ENCODE measurements around the gene GLB1L2.

The GLB1L2 gene

GRCh38 chr11:134372961-134373360, 41.2 kb downstream of the GLB1L2 start:
- no peaks in the 10 kb centered on the region for H3K9me3 ChIP-seq (ENCODE audit: control insufficient read depth, insufficient read depth, low read length)
- peaks cover 3% of the 10 kb centered on the region for H3K4me1 ChIP-seq (ENCODE audit: control insufficient read depth, insufficient read depth, low read length)
- H3K27me3 ChIP-seq (ENCODE audit: control insufficient read depth, insufficient read depth, low read length) = no peaks in the 10 kb centered on the region
- H3K9ac ChIP-seq (ENCODE audit: low read depth, low read length) = no peak overlapping the region
- no peak overlapping the region for H3K4me3 ChIP-seq (ENCODE audit: low read depth, low read length)
- no peaks in the 10 kb centered on the region for H3K36me3 ChIP-seq (ENCODE audit: control insufficient read depth, insufficient read depth, low read length)

- Histone ChIP-seq H3K9me3 (ENCODE audit: control insufficient read depth, insufficient read depth, low read length) (no peaks in the 10 kb centered on the region), H3K27me3 (ENCODE audit: control insufficient read depth, insufficient read depth, low read length) (no peaks in the 10 kb centered on the region), H3K4me3 (ENCODE audit: low read depth, low read length) (no peak overlapping the region), H3K36me3 (ENCODE audit: control insufficient read depth, insufficient read depth, low read length) (no peaks in the 10 kb centered on the region), H3K9ac (ENCODE audit: low read depth, low read length) (no peak overlapping the region), H3K4me1 (ENCODE audit: control insufficient read depth, insufficient read depth, low read length) (peaks cover 3% of the 10 kb centered on the region)
These were observed 41.8 kb downstream of the GLB1L2 start for GRCh38 chr11:134373591-134374052.

DNA sequence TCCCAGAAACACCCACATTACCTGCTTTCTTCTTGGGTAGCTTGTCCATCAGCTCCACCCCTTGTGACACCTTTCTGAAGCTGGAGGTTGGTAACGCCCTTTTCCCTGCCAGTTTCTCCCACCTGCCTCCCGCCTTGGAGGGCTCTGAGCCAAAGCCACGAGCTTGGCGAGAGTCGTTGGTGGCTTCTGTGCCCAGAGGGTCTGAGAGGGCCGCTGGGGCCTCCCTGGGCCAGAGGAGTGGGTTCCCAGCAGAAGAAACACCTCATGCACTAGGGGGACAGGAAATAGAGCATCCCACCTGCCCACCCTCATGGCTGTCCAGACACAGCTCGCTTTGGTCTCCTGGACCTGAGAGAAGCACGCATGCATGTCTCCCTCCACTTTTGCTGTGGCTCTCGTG, 42.4 kb downstream of the GLB1L2 start:
- H3K4me1 ChIP-seq (ENCODE audit: control insufficient read depth, insufficient read depth, low read length) = peaks cover 3% of the 10 kb centered on the region
- no peaks in the 10 kb centered on the region for H3K36me3 ChIP-seq (ENCODE audit: control insufficient read depth, insufficient read depth, low read length)
- no peaks in the 10 kb centered on the region for H3K27me3 ChIP-seq (ENCODE audit: control insufficient read depth, insufficient read depth, low read length)
- no peak overlapping the region for H3K9ac ChIP-seq (ENCODE audit: low read depth, low read length)
- H3K9me3 ChIP-seq (ENCODE audit: control insufficient read depth, insufficient read depth, low read length) = no peaks in the 10 kb centered on the region
- no peak overlapping the region for H3K4me3 ChIP-seq (ENCODE audit: low read depth, low read length)

GRCh38 chr11:134374891-134375550, 43.2 kb downstream of the GLB1L2 start:
- no peaks in the 10 kb centered on the region for H3K27me3 ChIP-seq (ENCODE audit: control insufficient read depth, insufficient read depth, low read length)
- peaks cover 3% of the 10 kb centered on the region for H3K4me1 ChIP-seq (ENCODE audit: control insufficient read depth, insufficient read depth, low read length)
- no peaks in the 10 kb centered on the region for H3K9me3 ChIP-seq (ENCODE audit: control insufficient read depth, insufficient read depth, low read length)
- no peak overlapping the region for H3K9ac ChIP-seq (ENCODE audit: low read depth, low read length)
- peaks cover under 1% of the 10 kb centered on the region for H3K36me3 ChIP-seq (ENCODE audit: control insufficient read depth, insufficient read depth, low read length)
- H3K4me3 ChIP-seq (ENCODE audit: low read depth, low read length) = no peak overlapping the region

- no peaks in the 10 kb centered on the region for H3K9me3 ChIP-seq (ENCODE audit: control insufficient read depth, insufficient read depth, low read length)
- no peak overlapping the region for H3K9ac ChIP-seq (ENCODE audit: low read depth, low read length)
- H3K27me3 ChIP-seq (ENCODE audit: control insufficient read depth, insufficient read depth, low read length) = no peaks in the 10 kb centered on the region
- H3K36me3 ChIP-seq (ENCODE audit: control insufficient read depth, insufficient read depth, low read length) = peaks cover 3% of the 10 kb centered on the region
- no peak overlapping the region for H3K4me3 ChIP-seq (ENCODE audit: low read depth, low read length)
- peaks cover 3% of the 10 kb centered on the region for H3K4me1 ChIP-seq (ENCODE audit: control insufficient read depth, insufficient read depth, low read length)
These were observed 44.5 kb downstream of the GLB1L2 start for GRCh38 chr11:134376150-134376921.

DNA sequence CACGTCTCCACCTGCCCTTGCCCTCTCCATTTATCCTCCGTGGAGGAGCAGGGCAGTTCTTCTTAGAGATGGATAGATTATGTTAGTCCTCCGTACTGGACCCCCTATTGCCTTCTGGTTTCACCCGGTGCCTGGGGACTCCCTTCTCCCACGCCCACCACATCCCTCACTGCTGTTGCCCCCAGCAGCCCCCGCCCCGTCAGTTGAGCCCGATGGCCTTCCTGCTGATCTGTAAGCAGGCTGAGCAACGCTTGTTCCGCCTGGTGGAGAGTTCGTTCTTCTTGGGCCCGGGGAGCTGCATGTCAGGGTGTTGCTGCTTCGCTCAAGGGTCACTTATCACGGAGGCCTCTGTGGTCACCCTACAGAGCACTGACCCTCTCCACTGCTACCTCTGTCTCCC, 46.1 kb downstream of the GLB1L2 start:
- peaks cover 3% of the 10 kb centered on the region for H3K36me3 ChIP-seq (ENCODE audit: control insufficient read depth, insufficient read depth, low read length)
- H3K27me3 ChIP-seq (ENCODE audit: control insufficient read depth, insufficient read depth, low read length) = no peaks in the 10 kb centered on the region
- peaks cover 3% of the 10 kb centered on the region for H3K4me1 ChIP-seq (ENCODE audit: control insufficient read depth, insufficient read depth, low read length)
- H3K9ac ChIP-seq (ENCODE audit: low read depth, low read length) = no peak overlapping the region
- H3K9me3 ChIP-seq (ENCODE audit: control insufficient read depth, insufficient read depth, low read length) = no peaks in the 10 kb centered on the region
- no peak overlapping the region for H3K4me3 ChIP-seq (ENCODE audit: low read depth, low read length)

DNA sequence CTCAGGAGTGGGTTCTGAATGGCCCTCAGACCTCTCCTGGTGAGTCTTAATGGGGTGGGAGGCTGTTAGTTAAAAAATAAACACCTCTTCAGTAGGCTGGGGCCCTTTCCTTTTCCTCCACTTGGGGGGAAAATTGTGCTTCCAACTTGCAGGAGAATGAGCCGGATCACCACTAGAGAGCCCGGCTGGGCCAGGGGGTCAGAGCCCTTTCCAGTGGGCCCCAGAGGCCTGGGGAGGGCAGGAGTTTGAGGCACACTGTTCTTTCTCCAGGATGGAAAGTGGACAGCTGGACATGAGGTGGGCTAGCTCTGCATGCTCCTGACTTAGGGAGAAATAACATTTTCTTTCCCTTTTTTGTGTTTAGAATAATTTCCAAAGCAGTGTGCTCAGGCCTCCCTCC, 47.5 kb downstream of the GLB1L2 start:
- H3K4me1 ChIP-seq (ENCODE audit: control insufficient read depth, insufficient read depth, low read length) = peaks cover 3% of the 10 kb centered on the region
- no peak overlapping the region for H3K9ac ChIP-seq (ENCODE audit: low read depth, low read length)
- H3K36me3 ChIP-seq (ENCODE audit: control insufficient read depth, insufficient read depth, low read length) = peaks cover 6% of the 10 kb centered on the region
- H3K27me3 ChIP-seq (ENCODE audit: control insufficient read depth, insufficient read depth, low read length) = no peaks in the 10 kb centered on the region
- no peak overlapping the region for H3K4me3 ChIP-seq (ENCODE audit: low read depth, low read length)
- no peaks in the 10 kb centered on the region for H3K9me3 ChIP-seq (ENCODE audit: control insufficient read depth, insufficient read depth, low read length)

GRCh38 chr11:134380229-134380628, 48.4 kb downstream of the GLB1L2 start:
- Histone ChIP-seq H3K27me3 (ENCODE audit: control insufficient read depth, insufficient read depth, low read length) (no peaks in the 10 kb centered on the region), H3K36me3 (ENCODE audit: control insufficient read depth, insufficient read depth, low read length) (peaks cover 6% of the 10 kb centered on the region), H3K9ac (ENCODE audit: low read depth, low read length) (no peak overlapping the region), H3K4me1 (ENCODE audit: control insufficient read depth, insufficient read depth, low read length) (peaks cover 3% of the 10 kb centered on the region), H3K9me3 (ENCODE audit: control insufficient read depth, insufficient read depth, low read length) (no peaks in the 10 kb centered on the region), H3K4me3 (ENCODE audit: low read depth, low read length) (no peak overlapping the region)

GRCh38 chr11:134380785-134381184, 49.0 kb downstream of the GLB1L2 start:
- Histone ChIP-seq H3K27me3 (ENCODE audit: control insufficient read depth, insufficient read depth, low read length) (no peaks in the 10 kb centered on the region), H3K9me3 (ENCODE audit: control insufficient read depth, insufficient read depth, low read length) (no peaks in the 10 kb centered on the region), H3K4me1 (ENCODE audit: control insufficient read depth, insufficient read depth, low read length) (peaks cover 3% of the 10 kb centered on the region), H3K9ac (ENCODE audit: low read depth, low read length) (no peak overlapping the region), H3K4me3 (ENCODE audit: low read depth, low read length) (no peak overlapping the region), H3K36me3 (ENCODE audit: control insufficient read depth, insufficient read depth, low read length) (peaks cover 6% of the 10 kb centered on the region)

DNA sequence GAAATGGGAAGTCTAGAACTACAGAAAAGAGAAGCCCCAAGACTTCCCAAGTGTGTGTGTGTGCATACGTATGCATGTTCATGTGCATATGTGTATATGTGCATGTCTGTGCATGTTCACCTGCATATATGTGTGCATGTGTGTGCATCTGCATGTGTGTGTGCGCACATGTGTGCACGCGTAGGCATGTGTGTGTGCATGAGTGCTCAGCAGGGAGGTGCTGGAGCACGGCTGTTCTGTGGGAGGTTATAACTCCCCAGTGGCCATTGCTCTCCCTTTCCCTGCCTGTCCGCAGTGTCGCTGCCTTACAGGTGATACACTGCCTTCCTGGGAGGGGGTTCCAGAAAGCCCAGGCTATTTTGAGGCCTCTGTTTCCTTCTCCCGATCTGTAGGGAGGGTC, 50.5 kb downstream of the GLB1L2 start:
- no peaks in the 10 kb centered on the region for H3K27me3 ChIP-seq (ENCODE audit: control insufficient read depth, insufficient read depth, low read length)
- no peak overlapping the region for H3K9ac ChIP-seq (ENCODE audit: low read depth, low read length)
- H3K36me3 ChIP-seq (ENCODE audit: control insufficient read depth, insufficient read depth, low read length) = peaks cover 7% of the 10 kb centered on the region
- no peak overlapping the region for H3K4me3 ChIP-seq (ENCODE audit: low read depth, low read length)
- H3K4me1 ChIP-seq (ENCODE audit: control insufficient read depth, insufficient read depth, low read length) = peaks cover 3% of the 10 kb centered on the region
- H3K9me3 ChIP-seq (ENCODE audit: control insufficient read depth, insufficient read depth, low read length) = no peaks in the 10 kb centered on the region

GRCh38 chr11:134382830-134383229, 51.0 kb downstream of the GLB1L2 start:
- no peak overlapping the region for H3K4me3 ChIP-seq (ENCODE audit: low read depth, low read length)
- no peaks in the 10 kb centered on the region for H3K9me3 ChIP-seq (ENCODE audit: control insufficient read depth, insufficient read depth, low read length)
- peaks cover 3% of the 10 kb centered on the region for H3K4me1 ChIP-seq (ENCODE audit: control insufficient read depth, insufficient read depth, low read length)
- peaks cover 9% of the 10 kb centered on the region for H3K36me3 ChIP-seq (ENCODE audit: control insufficient read depth, insufficient read depth, low read length)
- no peak overlapping the region for H3K9ac ChIP-seq (ENCODE audit: low read depth, low read length)
- no peaks in the 10 kb centered on the region for H3K27me3 ChIP-seq (ENCODE audit: control insufficient read depth, insufficient read depth, low read length)

Data from iPS-15b (cell line).